AG04449 (cell line): Measurements from ENCODE around the gene ZNF526.

Experiments
- CTCF ChIA-PET: fragments of 350-600 bp; formaldehyde crosslinking; extraction: SDS; loops from one replicate; lab custom pipeline; 2021; ENCODE audit warnings: antibody characterized with exemption; lab: Yijun Ruan, JAX
- POLR2A ChIA-PET: fragments of 400-600, 350-600 bp; formaldehyde crosslinking; extraction: SDS; loops from one replicate; lab custom pipeline; 2020; ENCODE audit warnings: antibody characterized with exemption, inconsistent platforms; lab: Yijun Ruan, JAX
- DNase-seq: peaks from one replicate; pipeline ENCODE4 v3.0.0-alpha.2; 2010; ENCODE audit warnings: low read depth, low spot score
- H3K4me3 ChIP-seq: 2 replicates; pipeline ENCODE4 v1.5.1; 2011; ENCODE audit warnings: low read depth, mild to moderate bottlenecking, control low read depth, low read length
- TF ChIP-seq, protein P1 (sequence below): IDR thresholded peaks from one replicate; pipeline ENCODE4 v1.5.1; 2011; ENCODE audit warnings: mild to moderate bottlenecking, moderate library complexity, low read length, control low read depth, inconsistent platforms; ENCODE audit not compliant: insufficient read depth; ENCODE audit errors: missing control alignments

The ZNF526 gene

DNA sequence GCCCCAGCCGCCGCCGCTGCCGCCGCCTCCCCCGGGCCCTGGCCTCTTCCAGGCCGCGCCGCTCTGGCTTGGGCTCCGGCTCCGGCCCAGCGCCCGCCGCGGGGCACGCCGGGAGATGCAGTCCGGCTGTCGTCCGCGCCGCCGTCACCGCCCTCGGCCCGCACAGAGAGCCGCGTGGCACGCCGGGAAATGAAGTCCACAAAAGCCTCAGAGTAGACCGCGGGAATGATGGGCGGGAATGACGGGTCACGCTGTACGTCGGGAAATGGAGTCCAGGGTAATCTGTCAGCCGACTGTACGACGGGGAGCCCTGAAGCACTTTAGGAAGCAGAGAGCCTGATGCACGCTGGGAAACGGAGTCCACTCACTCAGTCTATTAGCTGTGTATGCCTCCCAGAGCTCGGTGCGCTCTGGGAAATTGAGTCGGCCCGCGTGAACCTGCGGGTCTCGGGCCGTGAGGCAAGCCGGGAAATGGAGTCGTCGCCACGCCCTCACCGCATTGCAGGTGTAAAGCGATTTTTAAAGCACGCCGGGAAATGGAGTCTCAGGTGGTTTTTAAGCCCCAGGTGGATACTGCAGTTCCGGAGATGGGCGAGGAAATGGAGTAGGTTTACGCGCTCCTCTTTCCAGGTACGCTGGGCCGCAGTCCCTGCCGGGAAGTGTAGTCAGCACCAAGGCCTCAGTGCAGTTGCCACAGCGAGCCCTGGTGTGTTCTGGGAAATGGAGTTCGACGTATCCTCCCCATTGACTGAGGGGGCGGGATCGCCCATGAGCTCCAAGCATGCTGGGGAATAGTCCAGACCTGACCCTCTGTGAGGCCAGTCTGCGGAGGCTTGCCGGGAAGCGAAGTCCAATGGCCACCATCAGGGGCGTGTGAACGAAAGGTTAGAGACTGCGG is 22.6 kb downstream of the ZNF526 start, which contains the start of gene GSK3A:
TSS of gene GSK3A (minus strand) at position 91 of the 898 bp plus-strand sequence. CDS start 137 bp downstream, outside the sequence.
- ChIA-PET POLR2A (interaction anchor here (0.6 to 2.8 kb wide), 17 partner anchors 8 to 132 kb away, joined by 3 to 17 read pairs (median 4); partner anchors contain the start of gene ERF), CTCF (interaction anchor here (0.9 to 14.9 kb wide), 12 partner anchors 8 to 162 kb away, joined by 4 to 258 read pairs (median 26); partner anchors contain the start of gene POU2F2)
- peak; percentile 96 for DNase-seq
- peak within 1 kb of the TSS; percentile 86 for H3K4me3 ChIP-seq
- TF ChIP-seq, protein P1, sequence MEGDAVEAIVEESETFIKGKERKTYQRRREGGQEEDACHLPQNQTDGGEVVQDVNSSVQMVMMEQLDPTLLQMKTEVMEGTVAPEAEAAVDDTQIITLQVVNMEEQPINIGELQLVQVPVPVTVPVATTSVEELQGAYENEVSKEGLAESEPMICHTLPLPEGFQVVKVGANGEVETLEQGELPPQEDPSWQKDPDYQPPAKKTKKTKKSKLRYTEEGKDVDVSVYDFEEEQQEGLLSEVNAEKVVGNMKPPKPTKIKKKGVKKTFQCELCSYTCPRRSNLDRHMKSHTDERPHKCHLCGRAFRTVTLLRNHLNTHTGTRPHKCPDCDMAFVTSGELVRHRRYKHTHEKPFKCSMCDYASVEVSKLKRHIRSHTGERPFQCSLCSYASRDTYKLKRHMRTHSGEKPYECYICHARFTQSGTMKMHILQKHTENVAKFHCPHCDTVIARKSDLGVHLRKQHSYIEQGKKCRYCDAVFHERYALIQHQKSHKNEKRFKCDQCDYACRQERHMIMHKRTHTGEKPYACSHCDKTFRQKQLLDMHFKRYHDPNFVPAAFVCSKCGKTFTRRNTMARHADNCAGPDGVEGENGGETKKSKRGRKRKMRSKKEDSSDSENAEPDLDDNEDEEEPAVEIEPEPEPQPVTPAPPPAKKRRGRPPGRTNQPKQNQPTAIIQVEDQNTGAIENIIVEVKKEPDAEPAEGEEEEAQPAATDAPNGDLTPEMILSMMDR = peak; percentile 10

DNA sequence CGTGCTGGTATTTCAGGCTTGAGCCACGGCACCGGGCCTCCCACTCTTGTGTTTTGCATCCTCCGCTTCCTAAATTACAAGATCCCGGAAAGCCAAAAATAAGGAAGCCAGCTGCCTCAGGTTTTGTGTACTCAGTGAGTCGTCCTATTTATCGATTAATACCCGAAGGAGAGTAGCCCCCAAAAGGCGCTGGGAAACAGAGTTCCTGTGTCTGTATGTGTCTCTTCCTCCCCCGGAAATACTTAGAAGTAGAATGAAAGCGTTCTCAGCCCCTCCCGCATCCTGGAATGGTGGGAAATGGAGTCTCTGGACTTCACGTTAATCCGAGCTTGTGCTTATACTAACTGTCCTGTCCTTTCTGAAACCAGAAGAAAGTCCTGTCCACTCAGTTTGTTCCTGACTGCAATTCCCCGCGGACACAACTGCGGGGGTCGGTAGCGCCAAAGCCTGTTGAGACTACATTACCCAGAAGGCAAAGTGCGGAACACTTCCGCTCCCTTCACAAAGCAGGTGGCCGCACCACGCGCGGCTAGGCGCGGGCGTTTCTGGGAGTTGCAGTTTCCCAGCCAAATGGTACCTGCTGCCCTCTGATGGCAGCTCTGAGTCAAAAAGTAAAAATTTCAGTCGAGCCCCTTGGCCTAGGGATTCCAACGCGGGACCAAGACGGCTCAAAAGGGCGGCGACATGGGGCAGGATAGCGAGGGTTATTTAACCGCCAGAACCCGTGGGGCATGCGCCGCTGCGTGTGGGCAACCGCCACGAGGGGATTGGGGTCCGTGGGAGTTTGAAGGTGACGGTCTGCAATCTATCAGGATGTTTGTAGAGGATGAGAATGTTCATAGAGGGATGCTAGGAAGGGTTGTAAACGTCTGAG is 24.5 kb downstream of the ZNF526 start:
- DNase-seq = no peak
- TF ChIP-seq, protein P1 = peak; percentile 58
- ChIA-PET POLR2A (interaction anchor here (1.2 to 2.8 kb wide), 3 partner anchors 10 to 59 kb away, joined by 3 to 17 read pairs (median 4); no protein-coding TSS in a partner anchor), CTCF (interaction anchor here (0.6 to 14.9 kb wide), 31 partner anchors 11 to 190 kb away, joined by 3 to 258 read pairs (median 7); partner anchors contain the start of genes ERF and ZNF526)
- peak overlapping the region; percentile 85 for H3K4me3 ChIP-seq

DNA sequence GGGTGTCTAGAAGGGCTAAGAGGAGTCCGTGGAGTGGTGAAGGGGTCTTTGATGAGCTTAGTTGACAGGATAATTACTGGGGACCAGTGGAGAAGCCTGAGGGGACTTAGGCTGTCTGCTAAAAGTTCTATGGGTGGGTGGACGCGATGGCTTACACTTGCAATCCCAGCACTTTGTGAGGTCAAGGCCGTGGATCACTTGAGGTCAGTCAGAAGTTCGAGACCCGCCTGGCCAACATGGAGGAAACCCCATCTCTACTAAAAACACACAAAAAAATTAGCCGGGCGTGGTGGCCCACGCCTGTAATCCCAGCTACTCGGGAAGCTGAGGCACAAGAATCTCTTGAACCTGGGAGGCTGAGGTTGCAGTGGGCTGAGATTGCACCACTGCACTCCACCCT is 25.1 kb downstream of the ZNF526 start:
- DNase-seq = no peak
- ChIA-PET POLR2A (interaction anchor here (1.1 to 2.3 kb wide), 6 partner anchors 10 to 58 kb away, joined by 3 to 11 read pairs (median 4); partner anchors contain the start of genes PAFAH1B3 and PRR19), CTCF (interaction anchor here (0.7 to 14.9 kb wide), 30 partner anchors 9 to 193 kb away, joined by 3 to 258 read pairs (median 8); partner anchors contain the start of genes ERF and ZNF526)
- no peak overlapping the region for H3K4me3 ChIP-seq
- TF ChIP-seq, protein P1 = no peak

DNA sequence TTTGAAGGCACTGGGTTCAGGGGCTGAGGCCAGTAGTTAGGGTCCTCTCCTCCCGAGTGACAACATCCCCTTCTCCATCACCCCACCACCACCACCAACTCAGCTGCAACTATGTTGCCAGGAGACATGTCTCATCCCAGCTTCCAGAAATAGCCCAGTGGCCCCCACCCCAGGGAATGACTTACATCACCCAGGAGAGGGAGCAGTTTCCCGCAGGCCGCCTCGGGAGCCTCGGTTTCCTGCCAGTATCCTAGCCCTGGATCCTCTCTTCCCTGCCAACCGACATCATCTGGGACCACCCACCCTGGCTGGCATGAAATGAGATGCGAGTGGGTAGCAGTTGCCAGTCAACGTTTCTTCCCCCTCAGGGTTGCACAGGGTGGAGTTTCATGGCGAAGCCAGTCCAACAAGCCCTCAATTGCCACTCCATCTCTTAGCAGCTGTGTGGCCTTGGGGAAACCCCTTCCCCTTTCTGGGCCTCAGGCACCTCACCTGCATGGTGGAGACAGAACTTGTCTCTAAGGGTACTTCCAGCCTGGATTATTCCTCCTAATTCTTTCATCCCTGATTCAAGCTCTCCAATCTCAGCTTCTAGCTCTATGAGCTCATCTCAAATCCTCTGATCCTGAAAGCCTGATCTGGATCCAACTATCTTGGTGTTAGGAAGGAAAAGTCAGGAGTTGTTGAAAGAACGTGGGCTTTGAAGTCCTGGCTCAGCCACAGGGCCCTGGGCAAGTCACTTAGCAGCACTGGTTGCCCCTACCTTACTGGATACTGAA is 26.2 kb downstream of the ZNF526 start:
- TF ChIP-seq, protein P1 = peak; percentile 84
- ChIA-PET CTCF (interaction anchor here (0.7 to 14.9 kb wide), 33 partner anchors 9 to 194 kb away, joined by 3 to 258 read pairs (median 6); partner anchors contain the start of genes ERF and ZNF526), POLR2A (interaction anchor here (1.1 to 2.3 kb wide), 5 partner anchors 20 to 56 kb away, joined by 3 to 11 read pairs (median 5); partner anchors contain the start of genes PAFAH1B3 and PRR19)
- no peak overlapping the region for H3K4me3 ChIP-seq
- DNase-seq = no peak
